ENCODE measurements around the gene ACOXL. TPM values are rescaled to one million over a fixed set of nuclear protein-coding genes. Genes with fewer than 3 reads are reported as not detected.

The ACOXL gene
- polyA plus RNA-seq, 4 donors: 0.06 to 0.56 TPM; not detected in 2

DNA sequence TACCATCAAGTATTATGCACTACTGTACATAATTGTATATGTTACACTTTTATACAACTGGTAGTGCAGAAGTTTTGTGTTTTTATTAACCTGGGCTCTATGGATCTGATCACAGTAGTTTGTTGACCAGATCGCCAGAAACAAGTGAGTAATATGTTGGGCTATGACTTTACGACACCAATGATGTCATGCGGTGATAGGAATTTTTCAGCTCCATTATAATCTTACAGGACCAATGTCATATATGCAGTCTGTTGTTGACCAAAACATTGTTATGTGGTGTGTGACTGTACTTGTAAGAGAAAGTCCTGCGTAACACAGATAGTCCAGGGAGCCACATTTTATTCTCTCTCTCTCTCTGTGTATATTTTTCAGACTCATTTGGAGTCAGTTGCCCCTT is 4.5 kb upstream of the ACOXL start:
- Histone ChIP-seq H3K9me3 (ENCODE audit: control insufficient read depth in 2 of 2, insufficient read depth in 1 of 2, low read depth in 1 of 2, low read length in 1 of 2) (peaks cover 0 to 8% of the 10 kb centered on the region in 2 donors), H3K4me1 (ENCODE audit: control insufficient read depth in 3 of 3, insufficient read depth in 2 of 3, low read depth in 1 of 3, low read length in 2 of 3) (peaks cover 0 to 5% (median 0%) of the 10 kb centered on the region in 3 donors), H3K27ac (ENCODE audit: low read depth in 1 of 3, low read length in 2 of 3) (no peak overlapping the region), H3K27me3 (ENCODE audit: control insufficient read depth in 3 of 3, insufficient read depth in 3 of 3, low read length in 3 of 3) (peaks cover 0 to 49% (median 23%) of the 10 kb centered on the region in 3 donors), H3K4me3 (ENCODE audit: low read depth in 1 of 3, low read length in 3 of 3) (no peak overlapping the region), H3K36me3 (ENCODE audit: control insufficient read depth in 3 of 3, insufficient read depth in 2 of 3, low read depth in 1 of 3, low read length in 3 of 3) (no peaks in the 10 kb centered on the region)
- 66 to 84% (median 82%) methylated on average over 4 of the region's 4 CpGs for WGBS, 3 donors
- DNase-seq (no peak), FAIRE-seq (no peak)

DNA sequence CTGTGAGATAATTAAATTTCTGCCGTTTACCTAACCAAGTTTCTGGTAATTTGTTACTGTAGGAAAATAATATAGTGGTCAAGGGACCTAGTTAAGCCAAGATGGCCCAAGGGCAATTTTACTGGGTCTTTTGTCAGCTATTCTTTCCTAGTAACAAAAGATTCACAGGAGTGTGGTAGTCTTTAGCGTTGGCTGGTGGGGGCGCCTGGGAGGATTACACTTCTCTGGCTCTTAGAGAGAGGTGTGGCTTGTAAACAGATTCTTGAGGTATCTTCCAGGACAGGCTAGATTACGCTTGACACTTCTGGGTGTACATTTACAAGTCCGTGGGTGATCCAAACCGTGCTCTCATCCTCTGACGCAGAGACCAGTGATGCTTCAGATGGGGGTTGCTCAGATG is 3.3 kb upstream of the ACOXL start:
- Histone ChIP-seq H3K36me3 (ENCODE audit: control insufficient read depth in 3 of 3, insufficient read depth in 2 of 3, low read depth in 1 of 3, low read length in 3 of 3) (no peaks in the 10 kb centered on the region), H3K4me3 (ENCODE audit: low read depth in 1 of 3, low read length in 3 of 3) (no peak overlapping the region), H3K9me3 (ENCODE audit: control insufficient read depth in 2 of 2, insufficient read depth in 1 of 2, low read depth in 1 of 2, low read length in 1 of 2) (peaks cover 0 to 8% of the 10 kb centered on the region in 2 donors), H3K4me1 (ENCODE audit: control insufficient read depth in 3 of 3, insufficient read depth in 2 of 3, low read depth in 1 of 3, low read length in 2 of 3) (peaks cover 0 to 8% (median 0%) of the 10 kb centered on the region in 3 donors), H3K27ac (ENCODE audit: low read depth in 1 of 3, low read length in 2 of 3) (no peak overlapping the region), H3K27me3 (ENCODE audit: control insufficient read depth in 3 of 3, insufficient read depth in 3 of 3, low read length in 3 of 3) (peaks cover 0 to 55% (median 30%) of the 10 kb centered on the region in 3 donors)
- 70 to 72% (median 71%) methylated on average over 7 of the region's 7 CpGs for WGBS, 3 donors
- DNase-seq: no peak
- no peak for FAIRE-seq

DNA sequence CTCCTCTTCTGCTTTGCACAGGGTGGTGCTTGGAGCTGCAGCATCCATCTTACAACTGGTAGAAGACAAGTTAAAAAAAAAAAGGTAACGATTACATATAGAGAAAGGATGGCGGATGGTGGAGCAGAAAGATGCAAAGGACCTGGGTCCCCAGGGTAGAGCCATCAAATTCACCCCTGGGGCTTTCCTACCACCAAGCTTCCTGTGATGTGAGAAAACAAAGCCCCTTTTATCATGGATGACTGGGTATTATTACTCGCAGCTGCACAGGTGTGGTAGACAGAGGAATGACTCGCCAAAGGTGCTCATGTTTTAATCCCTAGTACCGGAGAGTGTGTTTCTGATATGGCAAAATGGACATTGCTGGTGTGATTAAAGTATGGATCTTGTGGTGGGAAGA is 1.3 kb upstream of the ACOXL start:
- H3K36me3 ChIP-seq (ENCODE audit: control insufficient read depth in 3 of 3, insufficient read depth in 2 of 3, low read depth in 1 of 3, low read length in 3 of 3): no peaks in the 10 kb centered on the region
- peaks cover 0 to 8% of the 10 kb centered on the region in 2 donors for H3K9me3 ChIP-seq (ENCODE audit: control insufficient read depth in 2 of 2, insufficient read depth in 1 of 2, low read depth in 1 of 2, low read length in 1 of 2)
- peaks cover 0 to 70% (median 37%) of the 10 kb centered on the region in 3 donors for H3K27me3 ChIP-seq (ENCODE audit: control insufficient read depth in 3 of 3, insufficient read depth in 3 of 3, low read length in 3 of 3)
- no peak overlapping the region for H3K4me3 ChIP-seq (ENCODE audit: low read depth in 1 of 3, low read length in 3 of 3)
- FAIRE-seq: no peak
- WGBS, 3 donors: 77 to 83% (median 80%) methylated on average over 5 of the region's 5 CpGs
- no peak overlapping the region for H3K27ac ChIP-seq (ENCODE audit: low read depth in 1 of 3, low read length in 2 of 3)
- DNase-seq: no peak
- peaks cover 0 to 8% (median 0%) of the 10 kb centered on the region in 3 donors for H3K4me1 ChIP-seq (ENCODE audit: control insufficient read depth in 3 of 3, insufficient read depth in 2 of 3, low read depth in 1 of 3, low read length in 2 of 3)

DNA sequence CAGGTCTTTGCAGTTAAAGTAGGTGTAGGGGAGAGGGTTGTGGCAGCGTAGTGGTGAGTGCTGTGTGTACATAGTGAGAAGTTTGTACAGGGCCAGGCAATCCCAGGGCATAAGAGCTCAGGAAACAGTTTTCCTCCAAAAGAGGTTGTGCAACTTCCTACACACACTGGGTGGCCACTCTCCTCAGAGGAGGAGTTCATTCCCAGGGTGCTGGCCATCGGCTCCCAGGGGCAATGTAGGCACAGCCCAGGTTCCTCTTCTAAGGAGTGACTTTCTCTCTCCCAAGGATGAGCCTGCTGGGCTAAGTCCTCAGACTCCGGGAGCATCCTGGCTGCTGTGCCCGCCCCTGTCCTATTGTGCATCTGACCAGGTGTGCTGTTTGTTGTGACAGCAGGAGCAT is 3.0 kb downstream of the ACOXL start:
- H3K36me3 ChIP-seq (ENCODE audit: control insufficient read depth in 3 of 3, insufficient read depth in 2 of 3, low read depth in 1 of 3, low read length in 3 of 3): no peaks in the 10 kb centered on the region
- DNase-seq: no peak
- peaks cover 0 to 8% of the 10 kb centered on the region in 2 donors for H3K9me3 ChIP-seq (ENCODE audit: control insufficient read depth in 2 of 2, insufficient read depth in 1 of 2, low read depth in 1 of 2, low read length in 1 of 2)
- WGBS, 3 donors: 24 to 37% (median 29%) methylated on average over 4 of the region's 4 CpGs
- H3K4me1 ChIP-seq (ENCODE audit: control insufficient read depth in 3 of 3, insufficient read depth in 2 of 3, low read depth in 1 of 3, low read length in 2 of 3): peaks cover 0 to 8% (median 0%) of the 10 kb centered on the region in 3 donors
- H3K27me3 ChIP-seq (ENCODE audit: control insufficient read depth in 3 of 3, insufficient read depth in 3 of 3, low read length in 3 of 3): peaks cover 0 to 60% (median 37%) of the 10 kb centered on the region in 3 donors
- H3K27ac ChIP-seq (ENCODE audit: low read depth in 1 of 3, low read length in 2 of 3): no peak overlapping the region
- no peak for FAIRE-seq
- no peak overlapping the region for H3K4me3 ChIP-seq (ENCODE audit: low read depth in 1 of 3, low read length in 3 of 3)

DNA sequence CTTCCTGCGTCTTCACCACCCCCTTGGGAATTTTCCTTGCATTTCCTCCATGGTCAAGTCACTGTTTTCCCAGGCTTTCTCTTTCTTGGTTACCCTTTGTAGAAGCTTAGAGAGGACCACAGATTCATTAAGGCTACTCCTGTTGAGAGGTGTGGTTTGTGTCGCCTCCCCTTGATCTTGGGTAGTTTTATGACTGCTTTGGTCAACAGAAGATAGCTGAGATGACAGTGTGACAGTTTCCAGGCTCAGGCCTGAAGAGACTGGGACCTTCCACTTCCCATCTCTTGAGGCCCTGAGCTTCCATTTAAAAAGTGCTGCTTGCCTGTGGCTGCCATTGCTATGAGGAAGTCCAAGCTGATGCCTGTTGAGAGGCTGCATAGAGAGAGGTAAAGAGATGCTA is 5.4 kb downstream of the ACOXL start:
- no peaks in the 10 kb centered on the region for H3K36me3 ChIP-seq (ENCODE audit: control insufficient read depth in 3 of 3, insufficient read depth in 2 of 3, low read depth in 1 of 3, low read length in 3 of 3)
- FAIRE-seq (no peak), DNase-seq (no peak)
- H3K9me3 ChIP-seq (ENCODE audit: control insufficient read depth in 2 of 2, insufficient read depth in 1 of 2, low read depth in 1 of 2, low read length in 1 of 2): no peaks in the 10 kb centered on the region
- WGBS, 3 donors: 67 to 75% (median 68%) methylated on average over 2 of the region's 2 CpGs
- H3K27me3 ChIP-seq (ENCODE audit: control insufficient read depth in 3 of 3, insufficient read depth in 3 of 3, low read length in 3 of 3): peaks cover 0 to 53% (median 19%) of the 10 kb centered on the region in 3 donors
- no peak overlapping the region for H3K4me3 ChIP-seq (ENCODE audit: low read depth in 1 of 3, low read length in 3 of 3)
- peaks cover 0 to 5% (median 0%) of the 10 kb centered on the region in 3 donors for H3K4me1 ChIP-seq (ENCODE audit: control insufficient read depth in 3 of 3, insufficient read depth in 2 of 3, low read depth in 1 of 3, low read length in 2 of 3)
- H3K27ac ChIP-seq (ENCODE audit: low read depth in 1 of 3, low read length in 2 of 3): no peak overlapping the region

DNA sequence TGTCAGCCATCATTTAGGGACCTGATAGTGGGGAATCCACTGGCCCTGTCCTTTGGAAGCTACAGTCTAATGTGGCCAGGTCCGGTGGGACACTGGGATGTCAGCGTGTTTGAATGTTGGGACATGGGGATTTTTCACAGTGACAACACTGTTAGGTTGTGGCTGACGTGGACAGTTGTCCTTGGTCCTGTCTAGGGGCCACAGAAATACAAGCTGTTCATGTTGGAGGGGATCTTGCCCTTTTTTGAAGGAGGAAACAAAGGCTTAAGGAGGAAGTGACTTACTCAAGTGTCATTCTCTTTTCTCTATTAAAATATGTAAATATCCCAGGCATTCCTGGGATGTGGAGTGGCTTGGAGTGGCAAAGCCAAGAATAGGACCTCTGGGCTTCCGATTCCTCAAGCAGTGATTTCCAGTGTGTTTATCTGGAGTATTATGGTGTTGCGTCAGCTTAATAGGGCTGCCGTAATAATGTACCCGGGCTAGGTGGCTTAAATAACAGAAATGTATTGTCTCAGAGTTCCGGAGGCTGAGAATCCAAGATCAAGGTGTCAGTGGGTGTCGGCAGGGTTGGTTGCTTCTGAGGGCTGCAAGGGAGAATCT is 8.5 kb downstream of the ACOXL start:
- H3K27ac ChIP-seq (ENCODE audit: low read depth in 1 of 3, low read length in 2 of 3): no peak overlapping the region
- DNase-seq (no peak), FAIRE-seq (no peak)
- no peaks in the 10 kb centered on the region for H3K36me3 ChIP-seq (ENCODE audit: control insufficient read depth in 3 of 3, insufficient read depth in 2 of 3, low read depth in 1 of 3, low read length in 3 of 3)
- peaks cover 0 to 4% of the 10 kb centered on the region in 2 donors for H3K9me3 ChIP-seq (ENCODE audit: control insufficient read depth in 2 of 2, insufficient read depth in 1 of 2, low read depth in 1 of 2, low read length in 1 of 2)
- no peaks in the 10 kb centered on the region for H3K4me1 ChIP-seq (ENCODE audit: control insufficient read depth in 3 of 3, insufficient read depth in 2 of 3, low read depth in 1 of 3, low read length in 2 of 3)
- H3K4me3 ChIP-seq (ENCODE audit: low read depth in 1 of 3, low read length in 3 of 3): no peak overlapping the region
- 63 to 75% (median 73%) methylated on average over 9 of the region's 9 CpGs for WGBS, 3 donors
- H3K27me3 ChIP-seq (ENCODE audit: control insufficient read depth in 3 of 3, insufficient read depth in 3 of 3, low read length in 3 of 3): peaks cover 0 to 39% (median 4%) of the 10 kb centered on the region in 3 donors

DNA sequence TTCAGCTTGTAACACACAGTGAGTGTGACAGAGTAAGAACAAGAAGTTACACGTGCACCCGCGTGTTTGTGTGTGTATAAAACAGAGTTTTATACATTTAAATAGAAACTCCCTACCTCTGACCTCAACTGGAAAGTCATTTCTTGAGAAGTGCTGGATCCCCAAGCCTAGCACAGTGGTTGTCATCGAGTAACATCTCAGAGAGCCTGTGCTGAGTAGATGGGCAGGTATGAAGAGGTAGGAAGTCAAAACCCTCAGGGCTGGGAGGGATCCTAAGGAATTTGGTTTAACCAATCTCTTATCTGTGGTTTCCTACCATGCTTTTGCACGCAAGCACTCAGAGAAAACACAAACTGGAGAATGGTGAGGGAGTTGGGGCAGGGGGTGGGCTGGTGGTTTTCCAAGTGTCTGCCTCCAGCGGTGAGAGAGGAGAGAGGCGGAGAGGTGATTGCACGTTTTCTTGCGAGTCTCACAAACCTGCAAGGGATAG is 9.2 kb downstream of the ACOXL start:
- no peaks in the 10 kb centered on the region for H3K36me3 ChIP-seq (ENCODE audit: control insufficient read depth in 3 of 3, insufficient read depth in 2 of 3, low read depth in 1 of 3, low read length in 3 of 3)
- H3K4me3 ChIP-seq (ENCODE audit: low read depth in 1 of 3, low read length in 3 of 3): no peak overlapping the region
- peaks cover 0 to 4% of the 10 kb centered on the region in 2 donors for H3K9me3 ChIP-seq (ENCODE audit: control insufficient read depth in 2 of 2, insufficient read depth in 1 of 2, low read depth in 1 of 2, low read length in 1 of 2)
- WGBS, 3 donors: 57 to 65% (median 62%) methylated on average over 9 of the region's 9 CpGs
- H3K27ac ChIP-seq (ENCODE audit: low read depth in 1 of 3, low read length in 2 of 3): no peak overlapping the region
- H3K4me1 ChIP-seq (ENCODE audit: control insufficient read depth in 3 of 3, insufficient read depth in 2 of 3, low read depth in 1 of 3, low read length in 2 of 3): no peaks in the 10 kb centered on the region
- no peak for FAIRE-seq
- peaks cover 0 to 44% (median 4%) of the 10 kb centered on the region in 3 donors for H3K27me3 ChIP-seq (ENCODE audit: control insufficient read depth in 3 of 3, insufficient read depth in 3 of 3, low read length in 3 of 3)
- no peak for DNase-seq

DNA sequence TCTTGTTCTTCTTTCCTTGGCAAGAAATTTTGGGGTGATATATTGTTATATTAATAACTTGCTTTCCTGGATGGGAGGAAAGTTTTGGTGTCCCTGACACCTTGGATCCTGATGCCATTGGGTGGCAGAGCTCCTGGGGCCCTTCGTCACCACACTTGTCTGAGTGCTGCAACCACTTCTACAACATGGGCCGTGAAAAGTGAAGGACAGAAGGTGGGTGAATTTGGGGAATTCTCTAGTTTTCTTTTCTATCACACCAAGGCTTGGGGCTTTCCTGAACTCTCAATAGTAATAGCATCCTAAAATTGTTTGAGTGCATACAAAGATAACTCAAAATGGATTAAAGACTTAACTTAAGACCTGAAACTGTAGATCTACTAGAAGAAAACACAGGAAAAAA is 10.0 kb downstream of the ACOXL start:
- 66 to 83% (median 78%) methylated on average over 2 of the region's 2 CpGs for WGBS, 3 donors
- H3K36me3 ChIP-seq (ENCODE audit: control insufficient read depth in 3 of 3, insufficient read depth in 2 of 3, low read depth in 1 of 3, low read length in 3 of 3): no peaks in the 10 kb centered on the region
- H3K27me3 ChIP-seq (ENCODE audit: control insufficient read depth in 3 of 3, insufficient read depth in 3 of 3, low read length in 3 of 3): peaks cover 0 to 46% (median 4%) of the 10 kb centered on the region in 3 donors
- no peak overlapping the region for H3K4me3 ChIP-seq (ENCODE audit: low read depth in 1 of 3, low read length in 3 of 3)
- peaks cover 0 to 4% of the 10 kb centered on the region in 2 donors for H3K9me3 ChIP-seq (ENCODE audit: control insufficient read depth in 2 of 2, insufficient read depth in 1 of 2, low read depth in 1 of 2, low read length in 1 of 2)
- FAIRE-seq (no peak), DNase-seq (no peak)
- no peak overlapping the region for H3K27ac ChIP-seq (ENCODE audit: low read depth in 1 of 3, low read length in 2 of 3)
- no peaks in the 10 kb centered on the region for H3K4me1 ChIP-seq (ENCODE audit: control insufficient read depth in 3 of 3, insufficient read depth in 2 of 3, low read depth in 1 of 3, low read length in 2 of 3)

Measured in small intestine (tissue), 7 donors.